HG03558 (cell line): ENCODE results near the gene TFPI.
"Not testable (repeated sequence)": the region's sequence is repeated elsewhere in the genome, so short reads cannot be mapped to it uniquely, and the experiment has no call there.

Experiments used
- ATAC-seq: cut with Tn5 transposase; IDR thresholded peaks from one replicate; pipeline ENCODE4 v1.9.1; 2021; ENCODE audit warnings: moderate number of reproducible peaks; ENCODE audit not compliant: unreplicated experiment; ENCODE audit errors: extremely low read depth

The TFPI gene

DNA sequence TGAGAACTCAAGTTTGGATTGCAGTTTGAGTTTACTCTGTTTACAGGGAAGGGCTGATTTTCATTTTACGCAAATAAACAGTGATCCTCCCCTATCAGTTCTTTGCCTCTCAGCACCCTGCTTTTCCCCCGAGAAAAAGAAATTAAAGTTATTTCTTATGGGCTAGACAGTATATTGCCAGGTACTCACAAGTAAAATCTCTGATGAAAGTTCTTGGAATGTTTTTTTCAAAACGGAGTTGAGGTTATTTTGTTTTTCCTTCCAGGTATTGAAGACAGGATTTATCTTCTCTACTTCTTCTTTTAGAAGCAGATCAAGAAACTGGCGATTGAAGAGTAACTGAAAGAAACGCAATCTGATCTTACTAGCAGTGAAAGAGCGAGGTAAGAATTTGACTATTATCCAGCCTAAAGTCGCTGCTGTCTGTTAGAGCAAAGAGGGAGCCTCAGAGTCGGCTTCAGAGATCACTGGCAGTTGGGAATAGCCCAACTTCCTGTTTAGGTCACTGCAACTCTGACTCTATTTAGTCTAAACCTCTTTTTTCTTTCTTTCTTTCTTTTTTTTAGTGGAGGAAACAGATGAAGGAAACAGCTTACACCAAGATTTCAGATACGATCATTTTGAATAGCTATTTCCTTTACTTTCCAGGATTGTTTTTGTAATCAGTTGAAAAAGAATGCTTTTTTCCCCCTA lies at the start of gene TFPI:
TSS of gene TFPI (minus strand) at position 425 of the 693 bp plus-strand sequence. CDS start 50,667 bp downstream, outside the sequence.
- ATAC-seq: no peak

DNA sequence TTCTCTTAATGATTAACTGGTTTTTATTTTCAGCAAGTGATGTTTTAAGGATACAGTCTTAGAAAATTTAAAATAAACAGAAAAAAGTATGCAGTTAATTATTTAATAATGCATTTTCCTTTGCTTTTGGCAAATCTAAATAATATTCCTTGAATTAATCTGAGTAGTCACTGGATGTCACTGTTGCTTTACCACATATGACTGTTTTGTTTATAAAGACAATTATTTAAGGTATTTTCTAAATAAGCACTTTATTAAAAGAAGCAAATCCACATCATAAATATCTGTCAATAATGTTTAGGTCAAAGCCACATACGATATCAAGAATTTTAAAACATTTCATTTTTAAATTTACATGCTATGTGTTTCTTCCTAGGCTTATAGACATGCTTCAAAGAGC lies 40.6 kb upstream of the TFPI start:
- no peak for ATAC-seq

DNA sequence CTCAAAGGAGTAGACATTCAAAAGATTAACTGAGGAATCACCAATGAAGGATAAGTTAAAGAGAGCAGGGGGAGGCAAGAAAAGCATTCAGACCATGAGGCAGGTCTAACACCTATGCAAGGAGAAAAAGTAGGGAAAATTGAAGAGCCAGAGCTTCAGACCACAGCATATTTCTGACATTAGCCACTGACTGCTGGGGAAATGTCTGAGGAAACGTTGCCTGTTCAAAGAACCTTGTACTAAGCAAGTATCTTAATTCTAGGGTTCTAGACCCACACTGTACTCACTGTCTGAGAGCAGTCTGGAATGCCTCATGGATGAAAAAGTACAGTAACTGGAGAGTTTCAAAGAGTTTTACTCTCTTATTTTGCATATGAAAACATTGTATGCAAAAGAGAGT lies 39.5 kb upstream of the TFPI start:
- no peak for ATAC-seq

DNA sequence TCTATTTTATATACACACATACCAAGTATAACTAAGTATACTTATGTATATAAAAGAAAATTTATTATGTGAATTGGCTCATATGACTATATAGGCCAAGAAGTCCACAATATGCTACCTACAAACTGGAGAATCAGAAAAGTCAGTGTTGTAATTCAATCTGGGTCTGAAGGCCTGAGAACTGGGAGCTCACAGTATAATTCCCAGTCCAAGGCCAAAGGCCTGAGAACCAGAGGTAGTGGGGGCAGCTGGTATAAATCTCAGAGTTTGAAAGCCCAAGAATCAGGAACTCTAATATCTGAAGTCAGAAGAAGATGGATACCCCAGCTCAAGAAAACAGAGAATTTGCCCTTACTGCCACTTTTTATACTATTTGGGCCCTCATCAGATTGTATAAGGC lies 38.9 kb upstream of the TFPI start:
- ATAC-seq: no peak

DNA sequence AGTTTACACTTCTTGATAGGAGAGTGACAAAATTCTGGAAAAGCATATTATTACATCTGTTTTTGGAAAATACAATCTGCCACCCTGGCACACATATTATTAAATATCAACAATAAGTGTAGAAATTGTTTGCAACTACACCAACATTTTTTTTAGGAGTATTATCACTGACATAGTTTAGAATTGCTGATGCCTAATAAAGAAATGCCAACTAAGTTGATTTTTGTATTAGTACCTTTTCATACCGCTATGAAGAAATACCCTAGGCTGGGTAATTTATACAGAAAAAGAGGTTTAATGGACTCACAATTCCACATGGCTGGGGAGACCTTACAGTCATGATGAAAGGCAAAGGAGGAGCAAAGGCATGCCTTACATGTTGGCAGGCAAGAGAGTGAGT lies 35.9 kb upstream of the TFPI start:
- ATAC-seq: no peak

DNA sequence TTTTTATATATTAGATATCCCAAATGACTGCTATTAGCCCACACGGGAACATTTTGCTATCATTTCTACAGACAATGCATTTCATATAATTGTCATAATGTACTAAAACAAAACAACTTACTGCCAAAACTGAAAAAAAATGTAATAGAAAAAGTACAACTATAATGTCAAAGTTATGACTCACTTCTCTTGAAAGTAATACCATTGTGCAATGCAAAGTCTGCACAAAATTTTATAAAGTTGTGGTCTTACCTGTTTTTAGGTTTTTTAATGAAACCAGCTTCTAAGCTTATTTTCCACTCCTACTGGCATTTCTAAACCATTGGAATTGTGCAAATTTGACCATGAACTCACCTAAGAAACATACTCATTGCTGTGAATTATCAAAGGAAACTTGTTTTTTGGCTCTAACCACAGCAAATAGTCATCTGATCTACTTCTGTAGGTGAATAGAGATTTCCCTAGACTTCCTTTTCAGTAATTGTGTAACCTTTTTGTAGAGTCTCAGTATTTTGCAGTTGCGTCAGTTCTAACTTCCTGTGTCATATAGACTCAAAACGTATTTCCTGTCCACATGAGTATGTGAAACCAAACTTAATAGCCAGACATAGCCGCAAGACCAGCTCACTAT lies 31.9 kb upstream of the TFPI start:
- ATAC-seq: peak; percentile 71

DNA sequence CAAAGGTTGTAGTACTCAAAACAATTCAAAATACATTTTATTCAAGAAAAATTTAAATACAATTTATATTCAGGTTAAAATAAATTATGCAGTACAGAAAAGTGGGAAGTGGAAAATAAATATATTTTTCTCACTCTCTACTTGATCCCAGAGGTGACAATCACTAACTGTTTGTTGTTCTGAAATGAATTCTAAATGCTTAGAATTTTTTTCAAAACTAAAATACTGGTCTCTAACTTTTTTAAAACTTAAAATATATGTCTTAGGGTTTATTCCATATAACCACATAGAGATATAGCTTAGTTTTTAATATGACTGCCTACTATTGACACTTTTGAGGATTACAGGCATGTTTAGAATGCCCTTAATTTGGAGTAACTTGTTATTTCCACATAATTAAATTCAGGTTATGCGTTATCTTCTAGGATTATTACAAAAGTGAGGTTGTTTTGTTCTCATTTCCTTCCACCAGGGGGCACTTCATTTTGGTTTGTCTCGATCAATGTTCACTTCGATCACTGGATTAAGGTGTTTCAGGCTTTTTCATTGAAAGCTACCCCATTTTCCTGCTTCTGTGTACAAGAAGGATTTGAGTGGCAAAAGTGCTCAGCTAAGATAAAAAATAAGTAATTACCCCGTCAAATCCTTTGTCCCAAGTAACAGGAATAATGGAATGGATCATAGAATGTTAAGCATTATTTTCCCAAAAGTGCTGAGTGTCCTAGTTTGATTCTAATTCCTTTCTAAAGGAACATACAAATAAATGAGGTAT lies 27.1 kb upstream of the TFPI start:
- ATAC-seq: peak; percentile 34

DNA sequence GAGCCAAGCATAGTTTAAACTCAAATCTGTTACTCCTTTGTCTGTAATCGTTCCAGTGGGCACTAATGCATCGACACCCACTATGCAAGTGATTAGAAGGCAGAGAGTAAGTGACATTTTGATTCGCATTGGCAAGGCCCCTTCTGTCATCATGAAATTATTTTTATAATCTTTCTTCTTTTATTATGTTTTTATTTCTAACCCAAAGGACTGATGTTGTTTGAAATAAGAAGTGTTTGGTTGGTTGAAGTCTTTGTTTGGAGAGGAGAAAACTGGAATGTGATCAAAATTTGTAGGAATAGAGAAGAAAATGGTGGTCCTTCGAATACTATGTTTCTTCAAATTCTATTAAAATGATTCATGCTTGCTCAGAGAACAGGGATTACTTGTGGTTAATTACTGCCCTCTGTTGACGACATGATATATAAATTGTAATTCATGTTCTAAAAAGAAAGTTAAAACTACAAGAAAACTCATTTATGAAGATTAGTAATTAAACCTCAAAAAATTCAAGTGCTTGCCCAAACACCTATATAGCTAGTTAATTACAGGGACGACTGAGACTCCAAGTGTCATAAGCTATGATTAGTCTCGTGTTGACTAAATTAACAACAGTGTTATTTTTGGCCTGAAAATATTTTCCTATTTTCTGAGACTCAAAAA lies 26.4 kb upstream of the TFPI start:
- no peak for ATAC-seq

DNA sequence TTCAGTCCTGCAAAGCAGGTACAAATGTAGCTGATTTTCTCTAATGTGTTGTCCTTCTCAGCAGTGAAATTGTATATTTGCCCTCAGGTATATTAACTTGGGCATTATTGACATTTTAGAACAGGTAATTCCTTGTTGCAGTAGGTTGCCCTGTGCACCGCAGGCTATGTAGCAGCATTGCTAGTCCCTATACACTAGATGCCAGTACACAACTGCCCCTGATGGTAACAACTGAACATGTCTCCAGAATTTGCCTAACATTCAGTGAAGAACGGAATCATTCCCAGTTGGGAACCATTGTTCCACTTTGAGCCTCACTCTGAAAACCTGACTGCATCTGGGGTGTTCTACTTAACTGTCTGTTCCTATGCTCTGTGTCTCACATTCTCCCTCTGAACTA lies 23.1 kb upstream of the TFPI start:
- ATAC-seq: no peak

DNA sequence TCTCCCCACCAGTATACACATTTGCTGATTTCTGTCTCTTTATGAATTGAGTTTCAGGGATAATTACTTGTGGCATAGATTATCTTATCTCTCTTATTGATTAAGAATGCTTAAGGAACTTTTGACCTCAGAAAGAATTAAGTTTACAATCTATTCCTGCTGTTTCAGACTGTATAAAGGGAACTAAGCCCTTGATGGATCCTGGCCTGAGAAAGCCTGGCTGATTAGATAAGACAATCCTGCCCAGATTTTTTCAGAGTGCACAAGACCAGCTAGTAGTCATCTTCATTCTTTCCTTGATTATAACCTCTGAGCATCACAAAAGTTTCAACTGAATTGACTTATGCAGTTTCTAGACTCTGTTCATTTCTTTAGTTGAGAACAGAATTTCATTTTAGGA lies 22.7 kb upstream of the TFPI start:
- no peak for ATAC-seq

DNA sequence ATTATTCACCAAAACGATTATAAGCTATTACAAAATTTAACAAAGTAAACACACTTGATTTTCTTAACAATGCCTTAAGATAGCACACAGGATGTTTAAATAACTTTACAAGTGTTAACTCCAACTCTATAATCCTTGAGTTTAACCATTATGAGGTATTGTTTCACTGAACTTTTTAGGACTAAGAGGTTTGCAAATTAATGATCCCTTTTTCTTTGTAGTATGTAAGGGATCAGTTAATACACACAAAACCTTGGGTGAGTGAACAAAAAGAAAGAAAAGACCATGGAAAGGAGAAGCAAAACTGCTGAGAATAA lies 21.5 kb upstream of the TFPI start:
- ATAC-seq: no peak

DNA sequence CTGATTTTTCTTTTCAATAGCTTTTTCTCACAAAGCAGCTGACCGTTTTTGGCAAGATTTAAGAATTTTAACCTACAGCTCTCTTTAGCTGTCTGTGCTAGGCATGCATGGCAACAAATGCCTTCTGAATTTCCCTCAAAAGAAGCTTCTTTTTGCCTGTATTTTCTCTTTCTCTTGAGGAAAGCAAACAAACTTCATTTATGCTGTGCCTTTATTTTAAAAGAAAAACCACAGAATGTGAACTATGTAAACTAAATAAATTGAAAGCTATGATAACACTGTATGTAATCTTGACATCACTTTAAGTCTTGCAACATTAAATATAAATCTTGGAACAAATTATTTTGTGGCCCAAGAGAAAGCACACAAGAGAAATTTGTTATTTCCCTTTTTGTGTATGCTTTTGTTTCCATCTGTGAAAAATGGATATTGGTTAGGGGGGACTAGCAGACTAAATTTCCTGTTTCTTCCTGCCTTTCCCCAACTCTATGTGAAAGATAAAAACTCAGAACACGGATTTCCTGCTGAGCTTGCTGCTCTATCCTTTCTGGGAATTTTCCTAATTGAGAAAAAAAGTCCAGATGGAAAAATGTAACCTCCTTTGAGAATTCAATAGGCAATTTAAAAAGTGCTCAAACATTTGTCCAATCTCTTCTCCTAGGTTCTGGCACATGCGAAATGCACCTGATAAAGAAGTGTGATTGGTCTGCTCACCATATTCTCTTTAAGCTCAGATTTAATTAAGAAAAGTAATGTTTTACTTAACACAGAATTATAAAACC lies 20.9 kb upstream of the TFPI start:
- ATAC-seq: no peak

DNA sequence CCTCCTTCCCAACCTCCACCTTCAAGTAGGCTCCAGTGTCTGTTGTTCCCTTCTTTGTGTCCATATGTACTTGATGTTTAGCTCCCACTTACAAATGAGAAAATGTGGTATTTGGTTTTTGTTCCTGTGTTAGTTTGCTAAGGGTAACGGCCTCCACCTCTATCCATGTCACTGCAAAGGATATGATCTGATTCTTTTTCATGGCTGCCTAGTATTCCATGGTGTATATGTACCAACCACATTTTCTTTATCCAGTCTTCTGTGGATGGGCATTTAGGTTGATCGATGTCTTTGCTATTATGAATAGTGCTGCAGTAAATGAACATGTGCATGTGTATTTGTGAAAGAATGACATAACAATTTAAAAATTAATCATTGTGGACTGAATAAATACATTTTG lies 19.5 kb upstream of the TFPI start:
- ATAC-seq: no peak

DNA sequence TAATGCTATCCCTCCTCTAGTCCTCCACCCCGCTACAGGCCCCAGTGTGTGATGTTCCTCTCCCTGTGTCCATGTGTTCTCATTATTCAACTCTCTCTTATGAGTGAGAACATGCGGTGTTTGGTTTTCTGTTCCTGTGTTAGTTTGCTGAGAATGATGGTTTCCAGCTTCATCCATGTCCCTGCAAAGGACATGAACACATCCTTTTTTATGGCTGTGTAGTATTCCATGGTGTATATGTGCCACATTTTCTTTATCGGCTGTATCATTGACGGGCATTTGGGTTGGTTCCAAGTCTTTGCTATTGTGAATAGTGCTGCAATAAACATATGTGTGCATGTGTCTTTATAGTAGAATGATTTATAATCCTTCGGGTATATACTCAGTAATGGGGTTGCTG lies 17.8 kb upstream of the TFPI start:
- not testable (repeated sequence) for ATAC-seq

DNA sequence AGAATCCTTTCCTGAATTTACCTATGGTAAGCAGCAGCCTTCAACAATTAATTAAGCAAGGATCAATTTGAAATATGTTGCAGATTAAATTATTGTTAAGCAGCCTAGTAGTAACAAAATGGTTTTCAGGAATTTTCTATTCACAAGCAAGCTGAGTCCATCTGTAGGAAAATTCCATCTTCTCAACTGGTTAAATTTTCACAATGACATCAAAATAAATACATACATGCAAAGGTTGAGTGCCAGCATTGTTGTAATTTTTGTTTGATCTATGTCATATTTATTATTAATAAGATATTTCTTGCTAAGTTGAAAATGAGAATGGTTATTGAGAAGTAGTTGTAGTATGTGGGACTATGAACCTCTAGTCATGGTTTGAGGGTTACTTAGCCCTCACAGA lies 15.3 kb upstream of the TFPI start:
- no peak for ATAC-seq

DNA sequence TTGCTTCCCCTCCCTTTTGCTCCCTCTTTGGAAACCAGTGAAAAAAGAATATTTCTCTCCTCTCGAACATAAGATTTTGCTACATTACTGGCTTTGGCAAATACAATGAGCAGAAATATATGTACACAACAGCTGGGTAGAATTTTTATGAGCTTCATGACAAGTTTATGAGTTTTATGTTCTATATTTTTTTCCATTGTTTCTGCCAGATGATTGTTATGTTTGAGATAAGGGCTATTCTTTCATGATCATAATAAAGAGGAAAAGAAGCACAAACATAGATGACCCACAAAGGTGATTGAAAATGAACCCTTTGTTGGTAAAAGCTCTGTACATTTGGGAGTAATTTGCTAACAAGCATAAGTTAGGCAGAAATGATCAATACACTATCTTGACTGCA lies 14.8 kb upstream of the TFPI start:
- ATAC-seq: no peak

DNA sequence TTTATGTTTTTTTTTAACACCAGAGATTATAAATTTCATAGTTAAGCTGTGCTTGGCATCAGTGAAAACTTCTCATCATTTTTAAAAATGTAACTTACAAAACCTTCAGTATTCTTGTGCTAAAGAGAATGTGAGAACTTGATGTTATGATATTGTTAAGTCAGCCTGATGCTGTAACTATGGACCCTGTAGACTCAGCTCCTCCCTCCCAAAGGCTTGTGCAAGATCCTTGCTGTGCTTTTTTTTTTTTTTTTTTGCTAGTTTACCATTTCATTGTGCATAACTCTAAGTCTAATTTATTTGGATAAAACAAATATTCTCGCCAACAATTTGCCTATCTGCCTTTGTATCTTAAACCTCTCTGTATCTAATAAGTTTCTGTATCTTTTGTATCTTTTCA lies 12.9 kb upstream of the TFPI start:
- ATAC-seq: no peak

DNA sequence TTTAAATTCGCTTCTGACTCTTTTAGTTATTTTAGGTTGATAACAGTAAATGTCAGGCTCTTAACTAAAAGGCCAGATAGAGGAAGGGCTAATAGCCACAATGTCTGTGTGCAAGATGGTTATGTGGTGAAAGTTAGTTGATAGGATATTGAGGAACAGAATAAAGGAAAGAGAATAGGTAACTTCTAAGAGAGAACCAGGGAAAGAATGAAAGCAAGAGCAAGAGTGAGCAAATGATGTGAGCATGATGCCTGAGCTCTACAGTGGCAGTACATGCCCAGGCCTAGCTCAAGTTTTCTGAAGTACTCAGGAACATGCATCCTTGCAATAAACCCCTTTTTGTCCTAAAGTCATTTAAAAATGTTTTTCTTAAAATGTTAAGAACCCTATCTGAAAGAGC lies 12.5 kb upstream of the TFPI start:
- ATAC-seq: no peak

DNA sequence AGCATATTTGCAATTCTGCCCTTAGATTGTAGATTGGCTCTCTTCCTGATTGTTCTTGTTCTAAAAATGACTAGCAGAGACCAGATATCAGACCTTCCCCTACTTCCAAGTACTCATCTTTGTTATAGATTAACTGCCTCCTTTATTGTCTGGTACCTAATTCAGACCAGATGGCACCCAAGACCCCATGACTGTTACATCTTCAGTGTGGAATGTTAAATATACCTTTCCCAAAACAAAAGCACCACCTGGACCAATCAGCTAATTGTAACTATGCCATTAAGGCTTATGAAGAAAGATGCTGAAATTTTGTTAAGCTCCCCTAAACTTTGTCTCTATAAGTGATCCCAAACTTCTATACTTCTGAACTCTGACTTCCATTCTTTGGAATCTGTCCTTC lies 12.0 kb upstream of the TFPI start:
- no peak for ATAC-seq

DNA sequence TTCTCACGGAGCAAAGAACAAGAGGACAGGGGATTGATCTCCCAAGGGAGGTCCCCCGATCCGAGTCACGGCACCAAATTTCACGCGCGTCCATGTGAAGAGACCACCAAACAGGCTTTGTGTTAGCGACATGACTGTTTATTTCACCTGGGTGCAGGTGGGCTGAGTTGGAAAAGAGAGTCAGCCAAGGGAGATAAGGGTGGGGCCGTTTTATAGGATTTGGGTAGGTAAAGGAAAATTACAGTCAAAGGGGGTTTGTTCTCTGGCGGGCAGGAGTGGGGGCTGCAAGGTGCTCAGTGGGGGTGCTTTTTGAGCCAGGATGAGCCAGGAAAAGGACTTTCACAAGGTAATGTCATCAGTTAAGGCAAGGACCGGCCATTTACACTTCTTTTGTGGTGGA lies 11.4 kb upstream of the TFPI start:
- ATAC-seq: not testable (repeated sequence)
